Measurements from ENCODE around the gene SYNE2.

The SYNE2 gene

DNA sequence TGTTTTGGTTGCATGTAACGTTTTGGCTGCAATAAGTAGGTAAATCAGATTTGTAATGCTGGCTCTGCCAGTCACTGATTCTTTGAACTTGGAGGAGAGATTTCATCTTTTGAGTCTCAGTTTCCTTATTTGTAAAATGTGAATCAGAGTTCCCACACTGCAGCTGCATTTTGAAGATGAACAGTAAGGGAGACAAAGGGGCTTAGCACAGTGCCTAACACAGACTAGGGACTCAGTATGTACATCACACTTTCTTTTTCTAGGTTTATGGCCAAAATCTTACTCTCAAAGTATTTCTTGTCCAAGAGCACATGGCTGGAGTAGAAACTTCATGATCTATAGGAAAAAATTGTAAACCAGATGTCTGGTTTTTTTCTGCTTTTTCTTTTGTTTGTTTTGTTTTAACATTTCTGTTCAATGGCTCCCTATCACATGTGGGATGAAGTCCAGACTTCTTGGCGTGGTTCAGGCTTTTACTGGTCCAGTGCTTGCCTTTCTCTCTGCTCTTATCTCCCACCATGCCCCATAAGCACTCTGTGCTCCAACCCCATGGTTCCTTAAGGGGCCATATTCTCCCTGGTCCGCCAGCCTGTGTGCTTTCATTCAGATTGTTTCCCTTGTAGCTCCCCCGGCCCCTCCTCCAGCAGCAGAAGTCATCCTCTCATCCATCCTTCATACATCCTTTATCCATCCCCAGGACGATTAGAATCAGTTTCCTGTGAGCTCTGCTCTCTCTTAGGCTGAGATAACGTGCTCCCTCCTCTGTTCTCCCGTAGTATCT lies 58.0 kb downstream of the SYNE2 start:
- no peak for DNase-seq

DNA sequence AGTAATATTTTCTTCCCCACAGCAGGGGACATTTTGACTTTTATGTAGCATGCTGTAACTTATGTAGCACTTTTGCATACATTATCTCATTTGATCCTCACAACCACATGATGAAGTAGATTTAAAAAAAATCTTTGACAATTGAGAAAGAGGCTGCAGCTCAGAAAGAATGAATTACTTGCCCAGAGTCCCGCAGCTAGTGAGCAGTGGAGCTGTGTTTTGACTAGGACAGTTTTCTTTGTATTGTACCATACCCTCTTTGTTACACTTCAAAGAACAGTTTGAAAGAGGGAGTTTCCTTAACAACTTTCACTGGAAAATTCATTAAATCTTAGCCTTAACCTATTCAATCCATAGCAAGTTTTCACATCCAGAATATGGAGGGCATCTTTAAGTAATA lies 58.6 kb downstream of the SYNE2 start:
- no peak for DNase-seq

DNA sequence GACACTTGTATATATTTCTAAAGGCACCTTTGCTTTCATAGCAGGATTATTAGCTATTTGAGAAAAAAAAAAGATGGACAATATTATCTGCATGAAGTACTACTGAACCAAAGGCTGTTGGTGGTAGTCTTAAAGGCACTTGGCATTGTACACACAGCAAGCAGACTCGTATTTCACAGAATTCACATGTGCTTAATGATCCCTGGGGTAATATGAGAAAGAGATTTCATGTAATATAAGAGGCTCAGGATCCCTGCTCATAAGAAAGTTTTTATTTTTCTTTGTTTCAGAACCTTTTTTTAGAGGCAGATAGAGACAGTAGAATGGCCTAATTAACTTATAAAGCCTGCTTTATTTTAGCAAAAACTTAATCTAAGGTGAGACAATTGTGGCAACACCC lies 59.5 kb downstream of the SYNE2 start:
- DNase-seq = no peak

DNA sequence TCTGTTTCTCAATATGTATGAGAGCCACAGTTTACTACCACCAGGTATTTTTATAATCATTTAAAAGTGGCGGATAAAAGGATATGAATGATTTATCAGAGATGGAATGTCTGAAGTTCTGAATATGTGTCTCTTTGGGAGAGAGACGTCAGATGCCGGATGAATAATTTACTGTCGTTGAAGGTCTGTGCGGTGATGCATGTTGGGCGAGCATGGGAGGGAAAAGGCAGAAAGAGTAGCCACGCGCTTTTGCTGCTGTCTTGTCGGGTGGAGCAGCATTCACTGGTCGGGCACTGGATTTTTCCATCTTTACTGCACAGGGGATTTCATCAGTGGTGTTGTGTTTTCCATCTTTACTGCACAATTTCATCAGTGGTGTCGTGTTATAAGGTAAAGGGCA lies 65.6 kb downstream of the SYNE2 start:
- DNase-seq = no peak

DNA sequence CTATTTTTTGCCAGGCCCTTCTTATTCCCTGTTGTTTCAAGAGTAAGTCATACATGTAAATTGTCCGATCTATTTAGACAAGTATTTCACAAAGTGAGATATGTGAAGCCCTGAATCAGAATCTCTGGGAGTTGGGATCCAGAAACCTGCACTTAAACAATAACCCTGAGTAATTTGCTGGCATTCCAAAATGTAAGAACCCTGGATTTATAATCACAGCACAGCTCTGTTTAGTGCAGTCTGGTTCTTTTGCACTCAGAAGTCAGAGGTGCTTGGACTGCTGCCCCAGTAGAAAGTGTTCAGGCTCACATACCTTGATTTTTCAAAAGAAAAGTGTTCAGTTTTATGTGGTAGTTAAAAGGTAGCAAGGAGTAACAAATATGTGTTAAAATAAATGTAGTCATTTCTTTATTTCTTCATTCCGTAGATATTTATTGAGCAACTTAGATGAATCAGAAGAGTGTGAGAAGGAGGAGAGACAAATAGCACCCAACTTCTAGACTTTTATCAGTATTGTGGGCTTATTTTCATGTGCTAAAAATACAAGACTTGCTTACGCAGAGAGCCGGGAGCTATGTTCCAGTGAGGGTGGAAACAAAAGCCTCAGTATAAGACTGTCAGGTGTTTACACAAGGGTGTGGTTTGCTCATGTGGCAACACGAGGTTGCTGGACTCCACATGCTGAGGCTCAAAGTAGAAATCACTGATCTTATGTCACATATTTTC lies 70.1 kb downstream of the SYNE2 start:
- DNase-seq = no peak

DNA sequence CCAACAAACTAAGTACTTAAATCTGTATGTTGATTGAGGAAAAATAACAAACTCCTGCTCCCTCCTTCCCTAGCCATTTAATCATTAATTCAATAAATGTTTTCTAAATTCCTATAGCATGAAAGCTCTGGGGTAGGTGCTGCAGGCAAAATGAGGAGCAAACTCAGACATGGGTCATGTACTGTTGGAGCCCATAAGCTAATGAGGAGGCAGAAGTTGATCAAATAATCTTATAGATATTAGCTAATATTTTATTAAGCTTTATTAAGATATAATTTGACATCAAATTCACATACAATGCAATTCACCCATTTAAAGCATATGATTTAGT lies 70.6 kb downstream of the SYNE2 start:
- no peak for DNase-seq

DNA sequence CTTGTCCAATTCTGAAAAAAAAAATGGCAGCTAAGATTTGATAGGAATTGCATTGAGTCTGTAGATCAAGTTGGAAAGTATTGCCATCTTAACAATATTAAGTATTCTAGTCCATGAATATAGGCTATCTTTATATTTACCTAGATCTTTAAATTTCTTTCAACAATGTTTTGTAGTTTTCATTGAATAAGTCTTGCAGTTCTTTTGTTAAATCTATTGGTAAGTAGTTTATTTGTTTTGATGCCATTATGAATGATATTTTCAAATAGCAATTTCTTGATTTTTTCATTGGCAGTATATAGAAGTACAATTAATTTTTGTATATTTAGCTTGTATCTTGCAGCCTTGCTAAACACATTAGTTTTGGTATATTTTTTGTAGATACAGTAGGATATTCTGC lies 71.6 kb downstream of the SYNE2 start:
- no peak for DNase-seq

DNA sequence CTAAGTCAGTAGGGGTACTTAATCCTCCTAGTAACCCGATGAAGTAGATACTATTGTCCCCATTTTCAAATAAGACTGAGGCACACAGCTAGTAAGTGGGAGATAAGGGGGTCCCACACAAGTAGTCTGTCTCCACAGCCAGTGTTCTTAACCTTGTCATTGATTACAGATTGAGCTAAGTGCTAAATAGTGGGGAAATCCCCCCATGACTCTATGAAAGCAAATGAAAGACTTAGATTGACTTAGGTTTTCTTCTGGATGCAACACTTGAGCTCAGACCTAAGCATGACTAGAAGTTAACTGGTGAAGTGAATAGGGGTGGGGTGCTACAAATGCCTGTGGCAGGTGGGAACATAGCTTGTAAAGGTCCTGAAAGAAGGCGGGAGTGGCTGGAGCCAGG lies 73.8 kb downstream of the SYNE2 start:
- DNase-seq = no peak

DNA sequence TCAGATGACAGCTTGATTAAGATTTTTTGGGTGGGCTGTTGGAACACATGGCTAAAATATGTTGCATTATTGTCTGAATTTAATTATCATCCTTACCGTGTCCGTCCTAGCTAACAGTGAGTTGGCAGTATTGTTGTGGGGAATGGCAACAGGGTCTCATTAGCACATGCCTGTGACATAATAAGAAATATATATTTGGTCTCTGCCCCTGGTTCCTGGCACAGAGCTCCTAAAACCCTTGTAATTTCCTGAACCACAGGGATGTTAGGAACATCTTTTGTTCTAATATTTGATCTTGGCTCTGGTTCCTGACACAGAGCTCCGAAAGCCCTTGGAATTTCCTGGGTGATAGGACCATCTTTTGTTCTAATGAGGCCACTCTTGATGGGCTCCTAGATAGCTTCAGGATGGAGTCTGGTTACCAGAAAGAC lies 76.0 kb downstream of the SYNE2 start:
- DNase-seq = no peak

DNA sequence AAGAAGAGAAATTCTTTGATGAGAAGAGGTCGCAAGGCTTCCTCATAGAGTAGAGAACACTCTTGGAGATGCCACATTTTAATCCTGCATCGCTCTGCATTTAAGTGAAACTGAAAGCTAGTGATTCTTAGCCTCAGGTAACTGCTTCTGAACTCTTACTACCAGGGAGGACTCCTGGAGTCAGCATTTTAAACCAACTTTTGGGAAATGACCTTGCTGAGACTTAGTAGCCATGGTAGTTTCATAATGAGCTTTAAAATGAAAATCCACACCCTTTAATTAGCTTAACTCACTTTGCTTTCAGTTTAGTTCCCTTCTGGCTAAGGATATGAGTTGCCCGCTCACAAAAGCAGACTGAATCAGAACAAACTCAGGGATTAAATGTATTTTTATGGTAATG lies 80.3 kb downstream of the SYNE2 start:
- no peak for DNase-seq

DNA sequence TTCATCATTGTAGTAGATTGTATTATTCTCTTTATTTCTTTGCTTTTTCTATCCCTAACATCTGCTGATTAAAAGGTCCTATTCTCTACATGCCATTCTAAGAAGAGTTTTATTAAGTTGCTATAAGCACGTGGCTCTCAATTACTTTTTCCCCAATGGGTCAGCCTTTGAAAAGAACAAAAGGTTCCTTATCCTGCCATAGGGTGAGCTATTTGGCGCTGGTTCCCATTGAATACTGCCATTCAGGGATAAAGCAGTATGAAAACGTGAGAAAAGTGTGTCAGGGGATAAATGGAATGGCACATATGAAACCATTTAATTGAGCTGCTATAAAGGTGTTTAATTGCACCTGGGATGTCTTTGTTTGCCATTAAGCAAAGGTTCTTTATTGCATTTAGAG lies 80.9 kb downstream of the SYNE2 start:
- DNase-seq = no peak

DNA sequence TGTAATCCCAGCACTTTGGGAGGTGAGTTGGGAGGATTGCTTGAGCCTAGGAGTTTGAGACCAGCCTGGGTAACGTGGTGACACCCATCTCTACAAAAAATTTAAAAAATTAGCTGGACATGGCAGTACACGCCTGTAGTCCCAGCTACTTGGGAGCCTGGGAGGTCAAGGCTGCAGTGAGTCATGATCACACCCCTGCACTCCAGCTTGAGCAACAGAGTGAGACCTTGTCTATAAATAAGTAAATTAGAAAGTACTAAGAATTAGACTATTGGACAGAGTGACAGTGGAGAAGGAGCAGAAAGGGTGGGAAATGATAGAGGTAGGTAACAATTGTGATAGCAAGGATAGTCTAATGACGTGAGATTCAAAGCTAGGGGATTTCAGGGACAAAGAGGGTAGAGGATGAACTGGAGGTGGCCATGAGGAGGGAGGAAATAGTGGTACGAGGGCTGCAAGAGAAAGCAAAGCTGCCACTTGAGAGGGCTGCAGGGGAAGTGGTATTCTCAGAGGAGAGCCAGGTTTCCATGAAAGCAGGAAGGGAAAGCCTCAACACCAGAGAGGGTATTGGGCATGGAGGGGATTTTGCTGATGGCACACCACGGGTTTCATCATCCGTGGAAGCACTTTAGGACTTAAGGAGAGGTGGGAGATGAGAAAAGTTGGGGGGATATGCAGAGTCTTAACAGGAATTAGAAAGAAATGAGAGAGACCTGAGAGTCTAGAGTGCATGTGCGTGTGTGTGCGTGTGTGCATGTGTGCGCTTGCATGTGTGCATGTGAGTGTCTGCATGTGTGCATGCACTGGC lies 85.6 kb downstream of the SYNE2 start:
- DNase-seq = no peak

DNA sequence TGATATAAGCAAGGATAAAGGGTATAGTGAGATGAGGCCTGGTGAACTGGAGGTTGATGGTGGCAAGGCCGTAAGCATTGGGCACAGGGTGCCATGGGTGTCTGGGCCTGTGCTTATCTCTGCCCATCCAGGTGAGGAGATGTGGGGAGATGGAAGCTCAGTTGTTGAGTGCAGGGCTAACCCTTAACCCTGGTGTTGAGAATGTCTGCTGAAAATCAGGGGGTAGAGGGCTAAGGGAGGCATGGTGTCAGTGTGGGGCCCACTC lies 86.1 kb downstream of the SYNE2 start:
- DNase-seq = no peak

DNA sequence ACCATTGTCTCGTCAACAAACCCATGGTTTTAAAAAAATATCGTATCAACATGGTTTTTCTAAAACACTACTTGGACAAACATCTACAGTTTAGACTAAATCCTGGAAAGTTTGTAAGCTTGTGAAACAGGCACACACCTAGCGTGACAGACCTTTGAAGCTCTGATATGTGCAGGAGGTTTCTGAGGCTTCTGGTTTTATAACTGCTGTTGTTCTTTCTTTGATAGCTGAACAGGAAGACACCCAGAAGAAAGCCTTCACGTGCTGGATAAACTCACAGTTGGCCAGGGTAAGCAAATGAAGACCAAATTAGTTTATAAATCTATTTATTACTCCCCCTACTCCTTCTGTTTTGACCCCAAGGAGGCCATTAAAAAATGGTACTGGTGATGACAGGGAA lies 87.6 kb downstream of the SYNE2 start:
- no peak for DNase-seq

DNA sequence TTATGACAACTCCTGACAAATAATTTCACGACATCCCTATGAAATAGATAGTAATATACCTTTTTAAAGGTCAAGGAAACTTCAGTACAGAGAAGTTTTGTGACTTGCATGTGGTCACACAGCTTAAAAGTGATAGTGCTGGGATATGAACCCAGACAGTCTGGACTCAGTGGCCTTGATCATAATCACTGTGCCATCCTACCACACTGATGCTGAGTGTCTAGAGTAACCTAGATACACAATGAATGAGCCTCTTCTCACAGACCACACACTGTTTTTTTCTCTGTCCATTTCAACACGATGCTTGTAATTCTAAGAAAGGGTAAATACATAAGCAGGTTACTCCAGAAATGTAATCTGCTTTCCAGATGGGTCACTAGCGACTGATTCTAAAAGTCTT lies 88.2 kb downstream of the SYNE2 start:
- no peak for DNase-seq

DNA sequence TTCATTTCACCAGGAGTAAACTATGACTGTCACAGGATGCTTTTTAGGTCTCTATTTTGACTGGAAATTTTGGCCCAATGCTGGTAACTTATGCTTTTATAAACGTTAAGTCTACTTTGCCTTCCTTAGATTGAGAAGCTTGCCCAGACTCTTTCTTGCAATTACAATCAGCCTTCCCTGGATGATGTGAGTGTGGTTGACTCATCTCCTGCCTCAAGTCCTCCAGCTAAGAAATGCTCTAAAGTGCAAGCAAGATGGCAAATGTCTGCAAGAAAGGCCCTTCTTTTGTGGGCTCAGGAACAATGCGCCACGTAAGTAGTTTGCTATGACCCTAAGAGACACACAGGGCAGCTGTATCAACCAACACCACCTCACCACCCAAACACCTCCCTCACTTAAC lies 96.9 kb downstream of the SYNE2 start:
- no peak for DNase-seq

DNA sequence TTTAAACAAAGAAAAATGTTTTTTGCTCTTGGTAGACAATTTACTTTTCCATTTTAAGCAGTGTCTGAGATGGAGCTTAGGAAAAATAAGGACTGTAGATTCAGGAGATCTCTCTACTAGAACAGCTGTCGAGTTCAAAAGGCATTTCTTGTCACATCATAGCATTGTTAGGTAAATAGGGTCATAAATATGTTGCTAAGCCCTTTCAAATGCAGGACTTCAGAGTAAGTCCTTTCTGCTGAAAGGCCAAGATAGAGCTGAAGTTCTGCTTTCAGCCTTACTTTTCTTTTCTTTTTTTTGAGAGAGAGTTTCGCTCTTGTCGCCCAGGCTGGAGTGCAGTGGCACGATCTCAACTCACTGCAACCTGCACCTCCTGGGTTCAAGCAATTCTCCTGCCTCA lies 98.2 kb downstream of the SYNE2 start:
- DNase-seq = no peak

DNA sequence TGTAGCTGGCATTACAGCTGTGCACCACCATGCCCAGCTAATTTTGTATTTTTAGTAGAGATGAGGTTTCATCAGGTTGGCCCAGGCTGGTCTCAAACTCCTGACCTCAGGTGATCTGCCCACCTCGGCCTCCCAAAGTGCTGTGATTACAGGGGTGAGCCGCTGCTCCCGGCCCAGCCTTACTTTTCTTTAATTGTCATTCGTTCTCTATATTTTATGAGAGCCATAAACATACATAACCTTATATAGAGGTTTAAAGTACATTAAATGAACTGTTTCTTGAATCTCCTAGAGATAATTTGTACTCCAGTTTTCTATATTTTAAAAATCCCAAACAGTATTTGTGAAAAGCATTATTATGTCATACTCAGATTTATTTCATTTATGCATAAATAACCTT lies 98.6 kb downstream of the SYNE2 start:
- DNase-seq = no peak

DNA sequence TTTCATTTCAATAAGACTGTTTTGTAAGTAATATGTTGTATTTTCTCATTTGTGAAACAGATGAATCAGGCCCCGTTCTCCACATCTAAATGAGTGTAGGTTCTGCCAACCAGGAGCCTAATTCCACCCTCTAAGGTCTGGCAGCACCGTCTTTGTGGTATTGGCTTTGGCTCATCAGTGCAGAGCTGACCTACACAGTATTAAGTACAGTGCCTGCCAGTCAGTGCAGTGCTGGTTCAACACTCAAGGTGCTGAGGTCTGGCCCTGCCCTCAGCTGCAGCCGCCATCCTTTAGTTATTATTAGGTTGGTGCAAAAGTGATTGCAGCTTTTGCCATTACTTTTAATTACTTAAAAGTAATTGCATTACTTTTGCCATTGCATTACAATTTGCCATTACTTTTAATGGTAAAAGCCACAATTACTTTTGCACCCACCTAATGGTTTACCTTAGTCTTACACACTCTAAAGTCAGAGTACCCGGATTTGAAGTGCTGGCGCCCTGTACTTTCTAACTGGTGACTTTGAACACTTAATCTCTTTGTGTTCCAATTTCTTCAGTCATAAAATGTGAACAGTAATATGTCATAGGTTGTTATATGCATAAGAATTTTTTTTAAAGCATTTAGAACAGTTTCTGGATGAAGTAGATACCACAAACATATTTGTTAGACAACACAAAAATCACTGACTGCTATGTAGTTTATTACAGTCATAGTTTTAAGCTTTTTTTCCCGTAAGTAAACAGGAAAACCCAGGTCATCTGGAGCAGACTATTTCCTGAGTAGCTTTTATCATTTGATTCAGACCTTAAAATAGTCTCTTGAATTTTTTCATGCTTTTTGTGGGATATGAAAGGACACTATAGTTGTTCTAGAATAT lies 99.5 kb downstream of the SYNE2 start:
- DNase-seq = no peak

DNA sequence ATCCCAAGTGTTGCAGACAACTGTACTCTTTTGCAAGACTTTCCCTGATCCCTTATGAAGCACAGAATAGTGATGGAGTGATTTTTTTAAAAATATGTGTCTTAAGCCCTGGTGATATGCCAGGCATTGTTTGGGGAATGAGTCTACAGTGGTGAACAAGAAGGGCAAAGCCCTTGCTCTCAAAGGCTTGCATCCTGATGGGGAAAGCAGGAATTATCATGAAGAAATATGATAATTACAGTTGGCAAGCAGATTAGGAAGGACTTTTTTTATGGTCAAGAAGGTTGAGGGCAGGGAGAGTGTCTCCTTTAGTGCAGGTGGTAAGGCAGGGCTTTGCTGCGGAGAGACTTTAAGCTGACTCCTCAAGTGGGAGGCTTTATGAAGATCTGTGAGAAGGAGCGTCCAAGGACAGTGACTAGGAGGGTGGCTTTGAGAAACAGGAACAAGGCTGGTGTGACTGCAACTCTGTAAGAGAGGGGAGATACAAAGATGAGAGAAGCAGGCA lies 100.2 kb downstream of the SYNE2 start:
- DNase-seq = no peak

DNA sequence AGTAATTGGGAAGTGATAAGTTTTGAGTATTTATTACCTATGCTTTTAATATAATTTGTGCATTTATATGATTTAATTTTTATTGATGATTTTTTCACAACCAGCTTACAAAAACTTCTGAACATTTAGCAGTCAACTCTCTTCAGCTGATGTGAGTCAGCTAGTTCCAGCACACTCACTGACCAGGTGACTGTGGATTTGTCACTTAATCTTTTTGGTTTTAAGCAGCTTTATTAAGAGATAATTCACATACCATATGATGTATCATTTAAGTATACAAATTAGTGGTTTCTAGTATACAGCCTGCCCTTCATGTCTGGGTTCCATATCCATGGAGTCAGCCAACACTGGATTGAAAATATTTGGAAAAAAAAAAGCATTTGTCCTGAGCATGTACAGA lies 103.5 kb downstream of the SYNE2 start:
- DNase-seq = no peak

DNA sequence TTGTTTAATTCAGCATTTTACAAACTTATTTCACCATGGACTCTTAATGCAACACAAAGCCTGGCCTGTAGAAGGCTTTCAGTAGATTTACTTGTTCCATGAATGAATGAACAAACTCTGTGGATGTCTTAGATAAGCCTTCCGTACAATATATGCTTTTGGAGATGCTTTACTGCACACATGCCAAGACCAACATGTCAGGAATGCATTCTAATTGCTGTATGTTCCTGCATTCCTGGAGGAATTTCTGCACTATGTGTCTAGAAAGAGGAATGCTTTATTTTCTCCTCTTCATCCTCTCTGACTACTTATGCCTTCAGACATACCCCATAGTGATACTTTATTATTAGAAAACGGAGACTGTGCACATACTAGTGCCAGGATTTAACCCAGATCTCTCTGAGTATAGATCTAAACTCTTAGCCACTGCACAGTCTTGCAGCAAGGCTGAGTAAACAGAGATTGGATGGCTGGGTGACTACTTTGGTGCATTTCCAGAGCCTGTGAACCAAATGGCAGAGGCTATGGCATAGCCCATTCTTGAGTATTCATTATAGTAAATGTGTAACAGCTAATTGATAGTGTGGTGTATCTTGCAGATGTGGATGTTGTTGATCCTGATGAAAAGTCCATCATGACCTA lies 108.2 kb downstream of the SYNE2 start:
- no peak for DNase-seq

DNA sequence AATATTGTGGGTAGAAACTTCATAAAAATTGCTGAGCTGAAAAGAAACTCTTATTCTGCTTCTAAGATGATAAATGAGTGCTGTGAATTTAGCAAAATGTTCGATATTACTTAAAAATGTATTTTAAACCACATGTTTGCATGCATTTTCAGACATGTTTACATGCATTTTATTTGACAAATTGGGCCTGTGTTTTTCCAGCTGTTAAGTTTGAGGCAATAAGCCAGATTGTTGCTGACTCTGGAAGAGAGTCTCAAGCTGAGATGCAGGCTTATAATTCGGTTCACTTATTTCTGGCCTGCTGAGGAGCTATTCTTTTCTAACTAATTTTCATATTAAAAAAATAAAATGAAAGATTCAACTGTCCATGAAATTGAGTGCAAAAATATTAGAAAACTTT lies 110.1 kb downstream of the SYNE2 start:
- DNase-seq = no peak
